Neural progenitor cell (in vitro differentiated cells): ENCODE measurements around the gene ALDH3B1. TPM values are rescaled to one million over a fixed set of nuclear protein-coding genes. Genes with fewer than 3 reads are reported as not detected.
"Not testable (repeated sequence)": the region's sequence is repeated elsewhere in the genome, so short reads cannot be mapped to it uniquely, and the experiment has no call there.

Experiments
- DNase-seq: peaks from one replicate; pipeline ENCODE4 v3.0.0-alpha.2; 2016; ENCODE audit warnings: low spot score
- H2AFZ ChIP-seq: fragments of 200-600 bp; sonication (generic); replicated peaks from 2 replicates; pipeline ENCODE4 v1.6.1; 2016; ENCODE audit warnings: antibody characterized with exemption
- H3F3A ChIP-seq: fragments of 200-600 bp; sonication (generic); 2 replicates; pipeline ENCODE4 v1.6.1; 2016; ENCODE audit warnings: antibody characterized with exemption, low read depth
- H3K27ac ChIP-seq: fragments of 200-600 bp; sonication (generic); 2 replicates; pipeline ENCODE4 v1.5.1; 2016; ENCODE audit warnings: mild to moderate bottlenecking
- H3K27me3 ChIP-seq: fragments of 200-600 bp; sonication (generic); 2 replicates; pipeline ENCODE4 v1.6.1; 2016; ENCODE audit warnings: mild to moderate bottlenecking, moderate library complexity
- H3K36me3 ChIP-seq: fragments of 200-600 bp; sonication (generic); 2 replicates; pipeline ENCODE4 v1.5.1; 2016
- H3K4me1 ChIP-seq: fragments of 200-600 bp; sonication (generic); 2 replicates; pipeline ENCODE4 v1.6.1; 2016; ENCODE audit warnings: mixed run types
- H3K4me2 ChIP-seq: fragments of 200-600 bp; sonication (generic); 2 replicates; pipeline ENCODE4 v1.6.1; 2016
- H3K4me3 ChIP-seq: fragments of 200-600 bp; sonication (generic); 2 replicates; pipeline ENCODE4 v1.5.1; 2016
- H3K79me2 ChIP-seq: fragments of 200-600 bp; sonication (generic); 2 replicates; pipeline ENCODE4 v1.6.1; 2016; ENCODE audit warnings: low read depth
- H3K9ac ChIP-seq: fragments of 200-600 bp; sonication (generic); 2 replicates; pipeline ENCODE4 v1.6.1; 2016
- H3K9me3 ChIP-seq: fragments of 200-600 bp; sonication (generic); 2 replicates; pipeline ENCODE4 v1.5.1; 2016; ENCODE audit warnings: low read depth
- H4K20me1 ChIP-seq: fragments of 200-600 bp; sonication (generic); 2 replicates; pipeline ENCODE4 v1.6.1; 2016; ENCODE audit warnings: low read depth
- H3K27ac Mint-ChIP-seq: 3 replicates; pipeline ENCODE4 v1.8.0; 2021; ENCODE audit warnings: mixed read lengths
- H3K27me3 Mint-ChIP-seq: 2 replicates; pipeline ENCODE4 v1.8.0; 2022; ENCODE audit warnings: low read depth, mild to moderate bottlenecking, inconsistent platforms, moderate library complexity, mixed read lengths; ENCODE audit not compliant: insufficient read depth
- H3K36me3 Mint-ChIP-seq: 3 replicates; pipeline ENCODE4 v1.8.0; 2021; ENCODE audit warnings: mixed read lengths
- H3K4me1 Mint-ChIP-seq: 3 replicates; pipeline ENCODE4 v1.8.0; 2021; ENCODE audit warnings: mixed read lengths
- H3K4me3 Mint-ChIP-seq: 3 replicates; pipeline ENCODE4 v1.8.0; 2021; ENCODE audit warnings: mild to moderate bottlenecking, moderate library complexity, mixed read lengths
- H3K9me3 Mint-ChIP-seq: 3 replicates; pipeline ENCODE4 v1.8.0; 2020; ENCODE audit warnings: mixed read lengths
- CTCF ChIP-seq: fragments of 200-600 bp; sonication (generic); IDR thresholded peaks from 2 replicates; pipeline ENCODE4 v1.5.1; 2017; ENCODE audit warnings: antibody characterized with exemption, mild to moderate bottlenecking
- EZH2 ChIP-seq: fragments of 200-600 bp; sonication (generic); IDR thresholded peaks from 2 replicates; pipeline ENCODE4 v1.6.1; 2017; ENCODE audit warnings: antibody characterized with exemption, mild to moderate bottlenecking, moderate library complexity
- EZH2phosphoT487 ChIP-seq: fragments of 200-600 bp; sonication (generic); IDR thresholded peaks from 2 replicates; pipeline ENCODE4 v1.6.1; 2017; ENCODE audit warnings: antibody characterized with exemption
- total RNA-seq: library from RNA; depleted of rRNA; stranded (reverse); fragments of >200 nt; gene quantifications from 2 replicates; pipeline ENCODE4 v1.2.3, GENCODE V29; 2015; ENCODE audit warnings: low replicate concordance

Gene ALDH3B1, protein sequence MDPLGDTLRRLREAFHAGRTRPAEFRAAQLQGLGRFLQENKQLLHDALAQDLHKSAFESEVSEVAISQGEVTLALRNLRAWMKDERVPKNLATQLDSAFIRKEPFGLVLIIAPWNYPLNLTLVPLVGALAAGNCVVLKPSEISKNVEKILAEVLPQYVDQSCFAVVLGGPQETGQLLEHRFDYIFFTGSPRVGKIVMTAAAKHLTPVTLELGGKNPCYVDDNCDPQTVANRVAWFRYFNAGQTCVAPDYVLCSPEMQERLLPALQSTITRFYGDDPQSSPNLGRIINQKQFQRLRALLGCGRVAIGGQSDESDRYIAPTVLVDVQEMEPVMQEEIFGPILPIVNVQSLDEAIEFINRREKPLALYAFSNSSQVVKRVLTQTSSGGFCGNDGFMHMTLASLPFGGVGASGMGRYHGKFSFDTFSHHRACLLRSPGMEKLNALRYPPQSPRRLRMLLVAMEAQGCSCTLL
- 0.12 TPM in 1 of 2 replicates, not detected in the other for total RNA-seq

DNA sequence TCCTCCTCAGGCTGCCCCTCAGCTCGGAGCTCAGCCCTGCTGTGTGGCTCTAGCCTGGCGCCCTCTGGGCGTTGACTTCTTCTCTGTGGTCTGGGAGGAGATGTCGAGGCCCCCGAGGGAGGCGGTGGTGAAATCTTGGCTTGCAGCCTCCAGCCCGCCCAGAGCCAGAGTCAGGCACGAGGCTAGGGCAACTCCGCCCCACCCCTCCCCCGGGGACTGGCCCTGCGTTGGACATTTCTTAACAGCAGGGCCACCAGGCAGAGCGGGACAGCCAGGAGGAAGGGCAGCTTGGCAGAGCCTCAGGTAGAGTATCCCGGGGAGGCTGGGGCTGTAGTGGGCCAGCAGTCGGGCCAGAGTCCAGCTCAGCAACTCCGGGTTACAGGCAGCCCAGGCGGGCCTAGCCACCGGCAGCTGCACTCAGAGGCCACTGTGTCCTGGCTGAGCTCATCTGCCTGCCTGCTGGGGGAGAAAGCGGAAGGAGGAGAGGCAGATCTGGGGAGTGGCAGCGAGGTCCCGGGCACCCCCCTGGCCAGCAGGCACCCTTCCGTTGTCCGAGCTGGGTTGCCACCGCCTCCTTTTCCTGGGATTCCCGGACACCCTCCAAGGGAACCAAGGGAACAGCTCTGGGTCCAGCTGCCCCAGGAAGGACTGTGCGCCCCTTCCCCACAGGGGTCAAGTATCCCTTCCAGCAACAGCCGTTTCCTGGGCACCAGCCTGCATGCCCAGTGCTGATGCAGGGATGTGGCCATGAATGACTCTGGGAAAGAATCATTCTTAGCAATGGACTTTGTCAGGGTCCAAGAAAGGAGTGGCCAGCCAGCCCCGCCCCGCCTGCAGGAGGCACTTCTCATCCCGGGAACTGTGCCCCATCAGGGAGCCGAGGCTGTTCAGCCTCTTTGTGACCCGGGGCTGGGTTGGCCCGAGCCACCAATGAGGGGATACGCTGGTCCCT, at the start of gene ALDH3B1:
Gene ALDH3B1, plus strand, starts transcription at position 238 of the 952 bp plus-strand sequence. CDS start 4,971 bp downstream, outside the sequence.
- Histone ChIP-seq H3K4me3 (no peak within 1 kb of the TSS), H4K20me1 (no peaks in the 10 kb centered on the region), H3K4me1 (peaks cover 14% of the 10 kb centered on the region), H3K36me3 (no peaks in the 10 kb centered on the region), H3K9me3 (no peaks in the 10 kb centered on the region), H3K9ac (no peak within 1 kb of the TSS), H2AFZ (peak within 1 kb of the TSS; percentile 51), H3K27ac (no peak within 1 kb of the TSS), H3K79me2 (no peaks in the 10 kb centered on the region), H3K4me2 (peak within 1 kb of the TSS; percentile 24), H3K27me3 (no peaks in the 10 kb centered on the region), H3F3A (peaks cover 8% of the 10 kb centered on the region)
- H3K9me3 Mint-ChIP-seq = no peaks in the 10 kb centered on the region
- peak within 1 kb of the TSS; percentile 30 for H3K4me3 Mint-ChIP-seq
- H3K4me1 Mint-ChIP-seq = peaks cover 57% of the 10 kb centered on the region
- DNase-seq = peak; percentile 57
- H3K36me3 Mint-ChIP-seq = no peaks in the 10 kb centered on the region
- peaks cover 16% of the 10 kb centered on the region for H3K27me3 Mint-ChIP-seq
- peak within 1 kb of the TSS; percentile 95 for H3K27ac Mint-ChIP-seq
- no peak for TF ChIP-seq CTCF
- TF ChIP-seq EZH2phosphoT487 = no peak
- TF ChIP-seq EZH2 = no peak

DNA sequence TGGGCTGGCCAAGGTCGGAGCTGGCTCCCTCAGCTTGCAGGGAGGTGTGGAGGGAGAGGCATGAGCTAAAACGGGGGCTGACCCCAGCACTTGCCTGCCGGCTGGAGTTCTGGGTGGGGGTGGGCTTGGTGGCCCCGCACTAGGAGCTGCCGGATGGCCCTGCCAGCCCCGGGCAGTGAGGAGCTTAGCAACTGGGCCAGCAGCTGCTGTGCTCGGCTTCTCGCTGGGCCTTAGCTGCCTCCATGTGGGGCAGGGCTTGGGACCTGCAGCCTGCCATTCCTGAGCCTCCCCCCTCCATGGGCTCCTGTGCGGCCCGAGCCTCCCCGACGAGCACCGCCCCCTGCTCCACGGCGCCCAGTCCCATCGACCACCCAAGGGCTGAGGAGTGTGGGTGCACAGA, 46.9 kb upstream of the ALDH3B1 start:
- not testable (repeated sequence) for H3K9ac ChIP-seq, H3K27me3 ChIP-seq, H3K79me2 ChIP-seq, H2AFZ ChIP-seq, H3K4me3 ChIP-seq, H3K4me1 ChIP-seq, H3K27me3 Mint-ChIP-seq, H3K36me3 Mint-ChIP-seq, H3K4me1 Mint-ChIP-seq, DNase-seq, H4K20me1 ChIP-seq, H3F3A ChIP-seq, H3K27ac ChIP-seq, H3K27ac Mint-ChIP-seq, H3K4me2 ChIP-seq, H3K4me3 Mint-ChIP-seq, H3K9me3 ChIP-seq, H3K36me3 ChIP-seq
- peaks cover 15% of the 10 kb centered on the region for H3K9me3 Mint-ChIP-seq

- H3K36me3 Mint-ChIP-seq, H3K36me3 ChIP-seq, H3K27me3 ChIP-seq, DNase-seq, H3K4me3 Mint-ChIP-seq, H2AFZ ChIP-seq, H3K9me3 ChIP-seq, H3K4me1 ChIP-seq, H3K9ac ChIP-seq, H3K4me3 ChIP-seq, H3F3A ChIP-seq, H3K27me3 Mint-ChIP-seq, H3K27ac ChIP-seq, H3K79me2 ChIP-seq, H3K4me2 ChIP-seq, H3K27ac Mint-ChIP-seq, H4K20me1 ChIP-seq, H3K4me1 Mint-ChIP-seq: not testable (repeated sequence)
- H3K9me3 Mint-ChIP-seq = peaks cover 15% of the 10 kb centered on the region
These were observed 46.2 kb upstream of the ALDH3B1 start for GRCh38 chr11:67963879-67964278.

DNA sequence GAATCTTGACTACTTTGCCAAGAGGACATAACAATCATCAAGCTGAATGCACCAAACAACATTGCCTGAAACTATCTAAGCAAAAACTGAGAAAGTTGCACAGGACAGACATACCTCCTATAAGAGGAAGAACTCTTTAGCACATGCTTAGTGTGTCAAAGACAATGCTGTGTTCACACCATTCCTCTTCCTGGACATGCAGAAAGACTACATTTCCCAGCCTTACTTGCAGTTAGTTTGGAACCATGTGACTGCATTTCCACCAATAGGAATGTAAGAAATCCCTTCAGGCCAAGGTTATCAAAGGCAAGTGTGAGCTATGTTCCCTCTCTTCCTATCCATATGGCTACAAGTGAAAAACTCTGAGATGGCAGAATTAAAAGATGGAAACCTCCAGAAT, 45.4 kb upstream of the ALDH3B1 start:
- not testable (repeated sequence) for H3K4me1 ChIP-seq, H3F3A ChIP-seq, H2AFZ ChIP-seq, H4K20me1 ChIP-seq, H3K9ac ChIP-seq, H3K9me3 ChIP-seq, H3K27ac Mint-ChIP-seq, H3K36me3 ChIP-seq, H3K4me3 Mint-ChIP-seq, H3K27ac ChIP-seq, H3K27me3 Mint-ChIP-seq, H3K4me1 Mint-ChIP-seq, H3K27me3 ChIP-seq, DNase-seq, H3K79me2 ChIP-seq, H3K4me3 ChIP-seq, H3K4me2 ChIP-seq, H3K36me3 Mint-ChIP-seq
- peaks cover 15% of the 10 kb centered on the region for H3K9me3 Mint-ChIP-seq

DNA sequence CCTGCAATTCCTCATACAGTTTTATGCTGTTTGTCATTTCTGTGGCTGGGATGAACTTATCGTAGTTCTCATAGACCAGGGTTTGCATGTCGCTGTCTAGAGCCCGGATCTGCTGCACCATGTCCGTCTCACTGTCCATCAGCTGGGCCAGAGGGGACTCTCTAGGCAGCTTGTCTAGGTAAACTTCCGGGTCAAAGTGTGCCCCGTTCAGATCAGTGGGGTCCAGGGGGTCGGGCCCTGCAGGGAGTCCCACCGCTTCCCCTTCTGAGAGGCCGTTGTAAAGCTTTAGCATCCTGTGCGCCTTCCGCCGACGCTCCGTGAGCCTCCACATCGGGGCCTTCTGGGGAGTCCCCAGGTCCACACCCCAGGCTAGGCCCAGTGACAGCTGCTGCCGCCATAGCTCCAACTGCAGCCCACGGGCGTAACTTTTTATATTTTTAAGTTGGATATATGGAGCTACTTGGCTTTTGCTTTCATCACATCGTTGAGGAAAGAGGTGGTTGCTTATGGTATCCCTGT, 44.2 kb upstream of the ALDH3B1 start:
- not testable (repeated sequence) for H3K27me3 Mint-ChIP-seq, H3K27me3 ChIP-seq, H3K9ac ChIP-seq, H3K27ac Mint-ChIP-seq, H3K79me2 ChIP-seq, H3K4me1 Mint-ChIP-seq, H3F3A ChIP-seq, H3K4me3 Mint-ChIP-seq, H3K4me1 ChIP-seq, H3K4me2 ChIP-seq, H3K27ac ChIP-seq, H3K9me3 ChIP-seq, H3K36me3 ChIP-seq, H3K4me3 ChIP-seq, H4K20me1 ChIP-seq, DNase-seq, H2AFZ ChIP-seq, H3K36me3 Mint-ChIP-seq
- H3K9me3 Mint-ChIP-seq = peaks cover 15% of the 10 kb centered on the region

GRCh38 chr11:67974746-67975145, 35.4 kb upstream of the ALDH3B1 start:
- not testable (repeated sequence) for H3K36me3 Mint-ChIP-seq, H3F3A ChIP-seq, H3K27ac ChIP-seq, H3K27me3 ChIP-seq, H3K79me2 ChIP-seq, H2AFZ ChIP-seq, H3K4me2 ChIP-seq, H3K27ac Mint-ChIP-seq, H3K4me3 Mint-ChIP-seq, H3K36me3 ChIP-seq, H3K4me1 ChIP-seq, H3K9me3 Mint-ChIP-seq, H3K4me3 ChIP-seq, DNase-seq, H3K9me3 ChIP-seq, H4K20me1 ChIP-seq, H3K27me3 Mint-ChIP-seq, H3K9ac ChIP-seq, H3K4me1 Mint-ChIP-seq
